HEK293 (cell line): ENCODE measurements around the gene PPP1R18.

Source experiments
- CTCF ChIA-PET: fragments of 350-600 bp; formaldehyde crosslinking; extraction: SDS; loops from one replicate; lab custom pipeline; 2021; ENCODE audit warnings: antibody characterized with exemption; lab: Yijun Ruan, JAX
- POLR2A ChIA-PET: fragments of 300-600 bp; formaldehyde crosslinking; extraction: SDS; loops from one replicate; lab custom pipeline; 2020; ENCODE audit warnings: antibody characterized with exemption, inconsistent platforms; lab: Yijun Ruan, JAX
- H3K27ac ChIP-seq: fragments of 200-500 bp; sonication (Bioruptor generic); 2 replicates; pipeline ENCODE4 v1.5.1; 2014; ENCODE audit warnings: low read depth, low read length, control low read depth, inconsistent platforms; ENCODE audit errors: extremely low read depth
- H3K36me3 ChIP-seq, 2 experiments: fragments of 200-500 bp in 1 of 2; sonication (Bioruptor generic) in 1 of 2; 1 replicate in 1 of 2; 2 replicates in 1 of 2; pipeline ENCODE4 v1.5.1; 2014 to 2017; ENCODE audit warnings: inconsistent platforms in 2 of 2, low read length in 2 of 2; ENCODE audit not compliant: control insufficient read depth in 2 of 2, insufficient read depth in 1 of 2
- H3K4me1 ChIP-seq: fragments of 200-500 bp; sonication (Bioruptor generic); 2 replicates; pipeline ENCODE4 v1.5.1; 2014; ENCODE audit warnings: mild to moderate bottlenecking, low read length, inconsistent platforms; ENCODE audit not compliant: control insufficient read depth, insufficient read depth
- H3K4me3 ChIP-seq: 2 replicates; pipeline ENCODE4 v1.5.1; 2011; ENCODE audit warnings: low read depth, mild to moderate bottlenecking, control low read depth, low read length, moderate library complexity
- H3K9me3 ChIP-seq: fragments of 200-500 bp; sonication (Bioruptor generic); 2 replicates; pipeline ENCODE4 v1.5.1; 2014; ENCODE audit warnings: low read depth, low read length, inconsistent platforms; ENCODE audit not compliant: control insufficient read depth, insufficient read depth
- EGR2 ChIP-seq: fragments of 450-650 bp; formaldehyde crosslinking; IDR thresholded peaks from 2 replicates; pipeline ENCODE4 v1.5.1; 2016; ENCODE audit warnings: low read depth, missing biosample characterization, missing genetic modification characterization
- GLIS2 ChIP-seq: fragments of 450-650 bp; formaldehyde crosslinking; IDR thresholded peaks from 2 replicates; pipeline ENCODE4 v1.5.1; 2016; ENCODE audit warnings: missing biosample characterization, missing genetic modification characterization
- HOXD13 ChIP-seq: sonication (generic); formaldehyde crosslinking; IDR thresholded peaks from 2 replicates; pipeline ENCODE4 v1.8.0; 2022; ENCODE audit warnings: missing genetic modification reagents, borderline replicate concordance
- OSR2 ChIP-seq: fragments of 450-650 bp; formaldehyde crosslinking; IDR thresholded peaks from 2 replicates; pipeline ENCODE4 v1.5.1; 2016; ENCODE audit warnings: missing biosample characterization, missing genetic modification characterization
- SALL2 ChIP-seq: fragments of 450-650 bp; formaldehyde crosslinking; IDR thresholded peaks from 2 replicates; pipeline ENCODE4 v1.5.0; 2017; ENCODE audit warnings: missing biosample characterization, mild to moderate bottlenecking, missing genetic modification characterization, borderline replicate concordance
- ZBTB8A ChIP-seq: fragments of 450-650 bp; formaldehyde crosslinking; IDR thresholded peaks from 2 replicates; pipeline ENCODE4 v1.5.1; 2016; ENCODE audit warnings: missing biosample characterization, missing genetic modification characterization
- ZFP3 ChIP-seq: fragments of 450-650 bp; formaldehyde crosslinking; IDR thresholded peaks from 2 replicates; pipeline ENCODE4 v1.5.1; 2016; ENCODE audit warnings: low read depth, missing biosample characterization, missing genetic modification characterization
- ZNF23 ChIP-seq: fragments of 450-650 bp; formaldehyde crosslinking; IDR thresholded peaks from 2 replicates; pipeline ENCODE4 v1.5.1; 2016; ENCODE audit warnings: missing biosample characterization, missing genetic modification characterization, borderline replicate concordance
- ZNF37A ChIP-seq: fragments of 450-650 bp; IDR thresholded peaks from 2 replicates; pipeline ENCODE4 v1.5.1; 2018; ENCODE audit warnings: missing biosample characterization, missing genetic modification characterization
- ZNF518A ChIP-seq: fragments of 450-650 bp; formaldehyde crosslinking; conservative IDR thresholded peaks from 2 replicates; pipeline ENCODE4 v1.5.1; 2016; ENCODE audit warnings: low read depth, missing biosample characterization, missing genetic modification characterization
- ZNF529 ChIP-seq: fragments of 450-650 bp; formaldehyde crosslinking; IDR thresholded peaks from 2 replicates; pipeline ENCODE4 v1.5.1; 2017; ENCODE audit warnings: missing genetic modification characterization, missing biosample characterization; ENCODE audit not compliant: insufficient replicate concordance
- ZNF549 ChIP-seq: fragments of 450-650 bp; IDR thresholded peaks from 2 replicates; pipeline ENCODE4 v1.5.1; 2018; ENCODE audit warnings: missing biosample characterization, missing genetic modification characterization, mild to moderate bottlenecking, inconsistent platforms, moderate library complexity
- ZNF664 ChIP-seq: fragments of 450-650 bp; formaldehyde crosslinking; IDR thresholded peaks from 2 replicates; pipeline ENCODE4 v1.5.1; 2016; ENCODE audit warnings: missing biosample characterization, missing genetic modification characterization
- ZNF692 ChIP-seq: fragments of 450-650 bp; formaldehyde crosslinking; IDR thresholded peaks from 2 replicates; pipeline ENCODE4 v1.5.1; 2016; ENCODE audit warnings: missing biosample characterization, missing genetic modification characterization
- ZXDB ChIP-seq: fragments of 450-650 bp; formaldehyde crosslinking; IDR thresholded peaks from 2 replicates; pipeline ENCODE4 v1.5.1; 2016; ENCODE audit warnings: missing biosample characterization, missing genetic modification characterization
- TF ChIP-seq, protein P1 (sequence below): fragments of 450-650 bp; formaldehyde crosslinking; IDR thresholded peaks from 2 replicates; pipeline ENCODE4 v1.5.1; 2016; ENCODE audit warnings: missing biosample characterization, missing genetic modification characterization
- TF ChIP-seq, protein P2 (sequence below): IDR thresholded peaks from 2 replicates; pipeline ENCODE4 v1.6.1; 2011; ENCODE audit warnings: mild to moderate bottlenecking, low read depth, low read length, borderline replicate concordance
- TF ChIP-seq, protein P3 (sequence below): fragments of 450-650 bp; formaldehyde crosslinking; IDR thresholded peaks from 2 replicates; pipeline ENCODE4 v1.5.1; 2017; ENCODE audit warnings: missing biosample characterization, mild to moderate bottlenecking, missing genetic modification characterization, moderate library complexity

The PPP1R18 gene

GRCh38 chr6:30681766-30682142 is 4.7 kb downstream of the PPP1R18 start:
- H3K4me3 ChIP-seq = no peak overlapping the region
- ChIA-PET CTCF (interaction anchor here (0.6 to 19.6 kb wide), 9 partner anchors 9 to 1281 kb away, joined by 3 to 692 read pairs (median 4); partner anchors contain the start of genes DHX16, MDC1, NRM and TUBB), POLR2A (interaction anchor here (0.5 to 7.6 kb wide), 12 partner anchors 9 to 942 kb away, joined by 3 to 120 read pairs (median 8); partner anchors contain the start of genes DHX16, IER3, MDC1 and NRM)
- H3K36me3 ChIP-seq = peaks cover 13 to 26% of the 10 kb centered on the region in 2 experiments; a peak in 2 of 3 replicates
- H3K4me1 ChIP-seq = peaks cover 23% of the 10 kb centered on the region
- TF ChIP-seq HOXD13 (CRISPR knock-in tag) = no peak
- TF ChIP-seq SALL2 (tag by site-specific recombination) = no peak
- TF ChIP-seq OSR2 = no peak
- TF ChIP-seq ZNF664 (tag by site-specific recombination) = no peak
- TF ChIP-seq ZNF518A (tag by site-specific recombination) = no peak
- TF ChIP-seq, protein P1, sequence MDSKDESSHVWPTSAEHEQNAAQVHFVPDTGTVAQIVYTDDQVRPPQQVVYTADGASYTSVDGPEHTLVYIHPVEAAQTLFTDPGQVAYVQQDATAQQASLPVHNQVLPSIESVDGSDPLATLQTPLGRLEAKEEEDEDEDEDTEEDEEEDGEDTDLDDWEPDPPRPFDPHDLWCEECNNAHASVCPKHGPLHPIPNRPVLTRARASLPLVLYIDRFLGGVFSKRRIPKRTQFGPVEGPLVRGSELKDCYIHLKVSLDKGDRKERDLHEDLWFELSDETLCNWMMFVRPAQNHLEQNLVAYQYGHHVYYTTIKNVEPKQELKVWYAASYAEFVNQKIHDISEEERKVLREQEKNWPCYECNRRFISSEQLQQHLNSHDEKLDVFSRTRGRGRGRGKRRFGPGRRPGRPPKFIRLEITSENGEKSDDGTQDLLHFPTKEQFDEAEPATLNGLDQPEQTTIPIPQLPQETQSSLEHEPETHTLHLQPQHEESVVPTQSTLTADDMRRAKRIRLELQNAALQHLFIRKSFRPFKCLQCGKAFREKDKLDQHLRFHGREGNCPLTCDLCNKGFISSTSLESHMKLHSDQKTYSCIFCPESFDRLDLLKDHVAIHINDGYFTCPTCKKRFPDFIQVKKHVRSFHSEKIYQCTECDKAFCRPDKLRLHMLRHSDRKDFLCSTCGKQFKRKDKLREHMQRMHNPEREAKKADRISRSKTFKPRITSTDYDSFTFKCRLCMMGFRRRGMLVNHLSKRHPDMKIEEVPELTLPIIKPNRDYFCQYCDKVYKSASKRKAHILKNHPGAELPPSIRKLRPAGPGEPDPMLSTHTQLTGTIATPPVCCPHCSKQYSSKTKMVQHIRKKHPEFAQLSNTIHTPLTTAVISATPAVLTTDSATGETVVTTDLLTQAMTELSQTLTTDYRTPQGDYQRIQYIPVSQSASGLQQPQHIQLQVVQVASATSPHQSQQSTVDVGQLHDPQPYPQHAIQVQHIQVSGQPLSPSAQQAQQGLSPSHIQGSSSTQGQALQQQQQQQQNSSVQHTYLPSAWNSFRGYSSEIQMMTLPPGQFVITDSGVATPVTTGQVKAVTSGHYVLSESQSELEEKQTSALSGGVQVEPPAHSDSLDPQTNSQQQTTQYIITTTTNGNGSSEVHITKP = no peak
- TF ChIP-seq ZFP3 (tag by site-specific recombination) = no peak
- TF ChIP-seq, all 188 proteins: peak for 0
- Histone ChIP-seq H3K27ac (peak overlapping the region; percentile 70), H3K9me3 (no peaks in the 10 kb centered on the region)

- no peak for TF ChIP-seq ZNF23 (tag by site-specific recombination)
- no peak for TF ChIP-seq EGR2 (tag by site-specific recombination)
- TF ChIP-seq, protein P2, sequence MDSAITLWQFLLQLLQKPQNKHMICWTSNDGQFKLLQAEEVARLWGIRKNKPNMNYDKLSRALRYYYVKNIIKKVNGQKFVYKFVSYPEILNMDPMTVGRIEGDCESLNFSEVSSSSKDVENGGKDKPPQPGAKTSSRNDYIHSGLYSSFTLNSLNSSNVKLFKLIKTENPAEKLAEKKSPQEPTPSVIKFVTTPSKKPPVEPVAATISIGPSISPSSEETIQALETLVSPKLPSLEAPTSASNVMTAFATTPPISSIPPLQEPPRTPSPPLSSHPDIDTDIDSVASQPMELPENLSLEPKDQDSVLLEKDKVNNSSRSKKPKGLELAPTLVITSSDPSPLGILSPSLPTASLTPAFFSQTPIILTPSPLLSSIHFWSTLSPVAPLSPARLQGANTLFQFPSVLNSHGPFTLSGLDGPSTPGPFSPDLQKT = no peak
- TF ChIP-seq ZNF692 (tag by site-specific recombination) = no peak
- no peak for TF ChIP-seq ZNF529
- TF ChIP-seq, protein P3, sequence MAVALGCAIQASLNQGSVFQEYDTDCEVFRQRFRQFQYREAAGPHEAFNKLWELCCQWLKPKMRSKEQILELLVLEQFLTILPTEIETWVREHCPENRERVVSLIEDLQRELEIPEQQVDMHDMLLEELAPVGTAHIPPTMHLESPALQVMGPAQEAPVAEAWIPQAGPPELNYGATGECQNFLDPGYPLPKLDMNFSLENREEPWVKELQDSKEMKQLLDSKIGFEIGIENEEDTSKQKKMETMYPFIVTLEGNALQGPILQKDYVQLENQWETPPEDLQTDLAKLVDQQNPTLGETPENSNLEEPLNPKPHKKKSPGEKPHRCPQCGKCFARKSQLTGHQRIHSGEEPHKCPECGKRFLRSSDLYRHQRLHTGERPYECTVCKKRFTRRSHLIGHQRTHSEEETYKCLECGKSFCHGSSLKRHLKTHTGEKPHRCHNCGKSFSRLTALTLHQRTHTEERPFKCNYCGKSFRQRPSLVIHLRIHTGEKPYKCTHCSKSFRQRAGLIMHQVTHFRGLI (tag by site-specific recombination) = no peak
- TF ChIP-seq ZNF37A = no peak
- no peak for TF ChIP-seq GLIS2 (tag by site-specific recombination)
- TF ChIP-seq ZNF549 (tag by site-specific recombination) = no peak
- no peak for TF ChIP-seq ZBTB8A
- no peak for TF ChIP-seq ZXDB
- Histone ChIP-seq H3K4me1 (peaks cover 19% of the 10 kb centered on the region), H3K9me3 (no peaks in the 10 kb centered on the region), H3K27ac (no peak overlapping the region), H3K4me3 (no peak overlapping the region), H3K36me3 (peaks cover 19 to 34% of the 10 kb centered on the region in 2 experiments; a peak in 2 of 3 replicates)
- POLR2A ChIA-PET = interaction anchor here (0.8 to 7.6 kb wide), 9 partner anchors 7 to 205 kb away, joined by 3 to 120 read pairs (median 6); partner anchors contain the start of genes DDR1, MDC1 and TUBB
- CTCF ChIA-PET = interaction anchor here (0.6 to 19.6 kb wide), 27 partner anchors 7 to 414 kb away, joined by 3 to 692 read pairs (median 5); partner anchors contain the start of genes MDC1, NRM, TUBB and VARS2
Measured at GRCh38 chr6:30679765-30680535, 6.5 kb downstream of the PPP1R18 start.
